Measurements from ENCODE around the gene ANKRD29. TPM values are rescaled to one million over a fixed set of nuclear protein-coding genes. Genes with fewer than 3 reads are reported as not detected.

The ANKRD29 gene
- total and polyA plus RNA-seq, 10 of the 15 experiments (the other 5 are each of a cell fraction or from before 2014, with no cell fraction given): 0.53 to 9.2 (median 1.6) TPM

- Histone ChIP-seq H2AFZ (ENCODE audit: control insufficient read depth, low read depth, low read length) (no peak overlapping the region), H3K27ac (ENCODE audit: control insufficient read depth, insufficient read depth) (no peak overlapping the region), H3K9me3 (replicated peaks; ENCODE audit: control insufficient read depth, insufficient read depth, low read length) (no peaks in the 10 kb centered on the region), H3K27me3 (replicated peaks in 1 of 2; ENCODE audit: control insufficient read depth in 2 of 2, insufficient read depth in 2 of 2, low read length in 1 of 2) (no peaks in the 10 kb centered on the region), H3K79me2 (ENCODE audit: control insufficient read depth, insufficient read depth, low read length) (peaks cover 47% of the 10 kb centered on the region), H3K4me1 (ENCODE audit: control insufficient read depth, insufficient read depth, low read length) (peaks cover 11% of the 10 kb centered on the region), H4K20me1 (ENCODE audit: control insufficient read depth, insufficient read depth) (no peaks in the 10 kb centered on the region), H3K4me2 (ENCODE audit: control insufficient read depth, insufficient read depth) (peak overlapping the region; percentile 82), H3K4me3 (peak overlapping the region; percentile 91; the same call in 1 of the 2 replicates), H3K9ac (ENCODE audit: control insufficient read depth, insufficient read depth, low read length) (no peak overlapping the region; the same call in 1 of the 2 replicates), H3K36me3 (ENCODE audit: control insufficient read depth in 2 of 2, insufficient read depth in 2 of 2, low read length in 1 of 2) (no peaks in the 10 kb centered on the region; a peak in 1 of 4 replicates)
- ChIA-PET RAD21 (ENCODE audit: unreplicated experiment) (interaction anchor here (0.8 to 2.6 kb wide), 5 partner anchors 30 to 96 kb away, joined by 3 to 22 read pairs (median 4); no protein-coding TSS in a partner anchor), CTCF (interaction anchor here (0.6 to 3.2 kb wide), 14 partner anchors 15 to 527 kb away, joined by 3 to 21 read pairs (median 4); no protein-coding TSS in a partner anchor), SMC1A (ENCODE audit: uncharacterized antibody, unreplicated experiment) (interaction anchor here (0.7 to 3.2 kb wide), 19 partner anchors 13 to 227 kb away, joined by 3 to 28 read pairs (median 4); no protein-coding TSS in a partner anchor), POLR2A (interaction anchor here (1.2 to 2.8 kb wide), 5 partner anchors 28 to 105 kb away, joined by 4 to 33 read pairs (median 7); no protein-coding TSS in a partner anchor)
- in situ Hi-C loops (cut with MboI): loop anchor here (5.0 kb wide), 1 partner anchor 67 kb away; no protein-coding TSS in a partner anchor
- no TSS peak for BruUV-seq (replicated peaks)
- DNase-seq (ENCODE audit: low read depth, low spot score) (no peak), ATAC-seq (no peak), FAIRE-seq (no peak)
- TF ChIP-seq NR2C1 (IDR thresholded peaks at IDR 0.05) (no peak), EGR1 (IDR thresholded peaks at IDR 0.05; ENCODE audit: borderline replicate concordance in 1 of 2, low read depth in 2 of 2, low read length in 2 of 2) (no peak), ATF7 (IDR thresholded peaks at IDR 0.05; ENCODE audit: low read depth) (0 out of 2 replicates have a peak, but pooled peaks have one; percentile 31), TCF7 (IDR thresholded peaks at IDR 0.05; ENCODE audit: borderline replicate concordance) (no peak), ZNF622 (IDR thresholded peaks at IDR 0.05) (no peak), IKZF1 (conservative IDR thresholded peaks at IDR 0.05) (no peak), BACH1 (IDR thresholded peaks at IDR 0.05; ENCODE audit: borderline replicate concordance) (no peak), MLLT1 (IDR thresholded peaks at IDR 0.05) (0 out of 2 replicates have a peak, but pooled peaks have one; percentile 63), REST (IDR thresholded peaks at IDR 0.05; ENCODE audit: low read depth, low read length) (no peak)
- 87% methylated on average over 13 of the region's 13 CpGs for WGBS (ENCODE audit: insufficient coverage, insufficient replicate concordance, low lambda C conversion rate, missing lambda C conversion rate)
- intact Hi-C loops (cut with micrococcal nuclease; ENCODE audit: unreplicated experiment): loop anchor here (5.0 kb wide), 1 partner anchor 42 kb away; no protein-coding TSS in a partner anchor
These were observed 78.4 kb downstream of the ANKRD29 start for GRCh38 chr18:23584019-23584983.
